GM12875 (cell line): ENCODE results near the gene ATXN10.
"Not testable (repeated sequence)": the region's sequence is repeated elsewhere in the genome, so short reads cannot be mapped to it uniquely, and the experiment has no call there.

Source experiments
- H3K4me3 ChIP-seq: one replicate; pipeline ENCODE4 v1.5.1; 2011; ENCODE audit warnings: low read depth, low read length, control low read depth
- TF ChIP-seq, protein P1 (sequence below): IDR thresholded peaks from 2 replicates; pipeline ENCODE4 v1.5.1; 2011; ENCODE audit warnings: low read depth, mild to moderate bottlenecking, control low read depth, inconsistent platforms, low read length, moderate library complexity, borderline replicate concordance; ENCODE audit not compliant: insufficient read depth

Gene ATXN10

DNA sequence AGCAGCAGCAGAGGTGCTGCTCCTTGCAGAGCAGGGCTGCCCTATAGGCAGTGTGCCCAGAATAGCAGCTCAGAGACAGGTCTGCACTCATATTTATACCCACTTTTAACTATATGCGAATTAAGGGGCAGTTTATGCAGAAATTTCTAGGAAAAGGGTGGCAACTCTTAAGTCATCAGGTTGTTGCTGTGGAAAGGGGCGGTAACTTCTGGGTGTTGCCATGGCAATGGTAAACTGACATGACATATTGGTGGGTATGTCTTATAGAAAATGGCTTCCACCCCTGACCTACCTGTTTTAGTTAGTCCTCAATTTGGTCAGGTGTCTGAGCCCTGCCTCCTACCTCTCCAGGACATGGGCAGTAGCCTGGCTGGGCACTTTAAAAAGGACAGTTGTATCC lies 122.3 kb downstream of the ATXN10 start:
- TF ChIP-seq, protein P1, sequence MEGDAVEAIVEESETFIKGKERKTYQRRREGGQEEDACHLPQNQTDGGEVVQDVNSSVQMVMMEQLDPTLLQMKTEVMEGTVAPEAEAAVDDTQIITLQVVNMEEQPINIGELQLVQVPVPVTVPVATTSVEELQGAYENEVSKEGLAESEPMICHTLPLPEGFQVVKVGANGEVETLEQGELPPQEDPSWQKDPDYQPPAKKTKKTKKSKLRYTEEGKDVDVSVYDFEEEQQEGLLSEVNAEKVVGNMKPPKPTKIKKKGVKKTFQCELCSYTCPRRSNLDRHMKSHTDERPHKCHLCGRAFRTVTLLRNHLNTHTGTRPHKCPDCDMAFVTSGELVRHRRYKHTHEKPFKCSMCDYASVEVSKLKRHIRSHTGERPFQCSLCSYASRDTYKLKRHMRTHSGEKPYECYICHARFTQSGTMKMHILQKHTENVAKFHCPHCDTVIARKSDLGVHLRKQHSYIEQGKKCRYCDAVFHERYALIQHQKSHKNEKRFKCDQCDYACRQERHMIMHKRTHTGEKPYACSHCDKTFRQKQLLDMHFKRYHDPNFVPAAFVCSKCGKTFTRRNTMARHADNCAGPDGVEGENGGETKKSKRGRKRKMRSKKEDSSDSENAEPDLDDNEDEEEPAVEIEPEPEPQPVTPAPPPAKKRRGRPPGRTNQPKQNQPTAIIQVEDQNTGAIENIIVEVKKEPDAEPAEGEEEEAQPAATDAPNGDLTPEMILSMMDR: no peak
- no peak overlapping the region for H3K4me3 ChIP-seq

GRCh38 chr22:45796009-45796408 lies 124.4 kb downstream of the ATXN10 start:
- not testable (repeated sequence) for H3K4me3 ChIP-seq

- H3K4me3 ChIP-seq: no peak overlapping the region
- TF ChIP-seq, protein P1: no peak
Measured at GRCh38 chr22:45799291-45799690, 127.7 kb downstream of the ATXN10 start.

DNA sequence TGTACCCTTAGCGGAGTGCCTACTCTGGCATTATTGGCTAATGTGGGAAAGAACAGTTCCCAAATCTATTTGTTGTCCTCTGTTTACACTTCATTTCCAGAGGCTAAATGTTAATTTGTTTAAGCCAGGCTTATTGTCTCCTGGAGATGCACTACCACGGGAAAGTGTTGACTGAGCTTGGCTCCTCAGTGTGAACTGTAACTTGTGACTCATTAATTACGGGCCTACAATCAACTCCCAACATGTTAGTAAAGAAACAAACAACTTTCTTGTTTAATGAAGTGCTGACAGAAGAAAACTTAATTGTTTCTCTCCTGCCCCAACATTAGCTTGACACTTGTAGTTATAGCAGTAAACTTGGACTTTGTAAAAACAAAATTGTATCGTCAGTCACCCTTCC lies 130.4 kb downstream of the ATXN10 start:
- TF ChIP-seq, protein P1: no peak
- H3K4me3 ChIP-seq: no peak overlapping the region

DNA sequence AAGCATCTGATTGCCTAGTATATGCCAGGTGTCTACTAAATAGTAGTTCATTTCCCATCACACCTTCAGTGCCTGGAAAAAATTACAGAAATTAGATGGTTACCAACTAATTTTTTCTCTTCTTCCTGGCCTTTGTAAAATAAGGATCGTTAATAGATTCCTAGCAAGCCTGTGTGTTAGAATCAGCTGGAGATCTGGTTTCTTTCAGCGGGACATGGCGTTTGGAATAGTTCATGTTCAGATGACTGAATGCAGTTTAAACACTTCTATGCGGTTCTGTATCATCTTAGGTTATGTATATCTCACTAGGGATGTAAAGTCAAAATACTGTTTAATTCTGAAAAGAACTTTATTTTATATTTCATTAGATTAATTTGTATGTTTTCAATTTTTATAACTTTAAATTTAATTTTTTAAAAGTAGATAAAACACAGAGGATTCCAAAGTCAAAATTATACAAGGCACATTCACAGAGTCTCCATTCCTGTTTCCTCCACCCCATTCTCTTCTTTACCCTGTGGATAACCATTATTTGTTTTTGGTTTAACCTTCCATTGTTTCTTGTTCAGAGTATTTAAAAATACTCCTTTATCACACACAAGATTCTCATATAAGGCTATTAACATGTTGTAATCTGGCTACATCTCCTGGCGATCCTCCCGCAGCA lies 132.8 kb downstream of the ATXN10 start:
- H3K4me3 ChIP-seq: no peak overlapping the region
- TF ChIP-seq, protein P1: no peak

GRCh38 chr22:45804986-45805325 lies 133.3 kb downstream of the ATXN10 start:
- no peak overlapping the region for H3K4me3 ChIP-seq
- TF ChIP-seq, protein P1: no peak

- TF ChIP-seq, protein P1: no peak
- no peak overlapping the region for H3K4me3 ChIP-seq
Measured at GRCh38 chr22:45805413-45805812, 133.8 kb downstream of the ATXN10 start.
